Measurements from ENCODE around the gene TESPA1.

Gene TESPA1

DNA sequence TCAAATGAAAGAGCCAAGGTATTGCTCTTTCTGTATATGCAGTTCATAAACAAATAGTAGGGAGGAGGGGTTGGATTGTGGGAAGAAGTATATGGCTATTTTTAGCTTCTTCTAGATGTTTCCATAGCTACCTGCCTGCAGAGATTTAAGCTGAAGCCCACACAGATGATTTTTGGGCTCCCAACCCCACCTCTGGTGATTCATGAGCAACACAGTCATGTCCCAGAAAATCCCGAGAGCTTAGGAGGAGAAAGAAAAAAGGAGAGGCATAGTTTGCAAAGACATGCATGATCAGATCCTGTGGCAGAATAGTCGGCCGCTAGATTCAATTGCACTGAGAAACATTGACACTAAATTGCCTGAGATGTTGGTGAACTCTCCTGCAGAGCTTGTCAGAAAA is 13.8 kb downstream of the TESPA1 start:
- no peak for TF ChIP-seq CTCF (IDR thresholded peaks at IDR 0.05; ENCODE audit: low read depth, low read length)
- no peak for DNase-seq (ENCODE audit: extremely low read depth, low read depth)

- DNase-seq (ENCODE audit: extremely low read depth, low read depth) = no peak
These were observed 16.3 kb downstream of the TESPA1 start for GRCh38 chr12:54968181-54968730.

GRCh38 chr12:54967461-54967860 is 17.1 kb downstream of the TESPA1 start:
- DNase-seq (ENCODE audit: extremely low read depth, low read depth) = no peak
- no peak for TF ChIP-seq CTCF (IDR thresholded peaks at IDR 0.05; ENCODE audit: low read depth, low read length)

More at GRCh38 chr12:54968181-54968730, 16.3 kb downstream of the TESPA1 start:
- no peak for TF ChIP-seq CTCF (IDR thresholded peaks at IDR 0.05; ENCODE audit: low read depth, low read length)

DNA sequence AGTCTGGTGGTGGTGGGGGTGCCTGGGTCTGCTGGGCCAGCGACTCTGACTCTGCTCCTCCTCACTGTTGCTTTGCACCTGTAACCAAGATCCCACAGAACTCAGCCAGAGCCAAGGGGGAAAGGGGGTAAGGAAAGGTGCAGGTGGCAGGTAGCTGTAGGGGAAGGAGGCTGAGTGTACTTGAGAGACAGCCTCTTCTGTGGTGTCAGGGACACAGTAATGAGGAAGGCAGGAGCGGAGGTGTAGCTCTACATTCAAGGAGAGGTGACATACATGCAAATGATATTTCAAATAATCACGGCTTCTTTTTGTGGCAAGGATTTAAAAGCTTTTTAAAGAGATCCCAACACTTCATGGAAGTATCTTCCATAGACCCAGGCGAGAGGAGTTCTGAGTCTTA is 23.4 kb downstream of the TESPA1 start:
- no peak for TF ChIP-seq CTCF (IDR thresholded peaks at IDR 0.05; ENCODE audit: low read depth, low read length)
- no peak for DNase-seq (ENCODE audit: extremely low read depth, low read depth)

DNA sequence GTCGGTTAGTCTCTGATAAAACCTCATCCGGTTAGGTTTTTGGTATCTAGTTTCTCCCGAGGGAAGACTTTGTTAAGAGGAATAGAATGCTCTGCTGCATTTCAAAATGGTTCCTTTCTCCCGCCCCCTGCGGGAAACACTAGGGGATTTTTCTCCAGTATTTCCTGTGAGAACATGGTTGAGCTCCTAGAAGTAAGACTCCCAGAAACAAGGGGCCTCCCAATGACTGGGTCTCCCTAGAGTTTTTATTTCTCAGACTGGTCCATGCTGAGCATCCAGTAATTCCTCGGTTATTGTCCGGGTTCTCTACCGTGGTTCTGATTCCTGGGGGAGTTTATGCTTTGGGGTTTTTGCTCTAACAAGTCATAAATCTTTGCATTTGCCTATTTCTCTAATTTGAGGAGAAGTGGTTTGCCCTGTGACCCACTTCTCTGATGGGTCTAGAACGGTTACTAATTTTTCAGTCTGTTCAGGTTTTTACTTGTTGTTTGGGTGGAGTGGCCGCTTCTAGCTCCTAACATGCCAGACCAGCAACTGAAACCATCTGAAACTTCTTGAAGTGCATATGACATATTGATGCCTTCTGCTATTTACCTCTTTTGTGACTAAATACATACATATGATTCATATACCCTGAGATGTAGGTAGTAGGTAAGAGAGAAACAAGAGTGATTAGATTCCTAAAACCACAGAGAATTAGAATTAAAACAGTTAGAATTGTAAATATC is 25.1 kb downstream of the TESPA1 start:
- no peak for DNase-seq (ENCODE audit: extremely low read depth, low read depth)
- TF ChIP-seq CTCF (IDR thresholded peaks at IDR 0.05; ENCODE audit: low read depth, low read length) = no peak

DNA sequence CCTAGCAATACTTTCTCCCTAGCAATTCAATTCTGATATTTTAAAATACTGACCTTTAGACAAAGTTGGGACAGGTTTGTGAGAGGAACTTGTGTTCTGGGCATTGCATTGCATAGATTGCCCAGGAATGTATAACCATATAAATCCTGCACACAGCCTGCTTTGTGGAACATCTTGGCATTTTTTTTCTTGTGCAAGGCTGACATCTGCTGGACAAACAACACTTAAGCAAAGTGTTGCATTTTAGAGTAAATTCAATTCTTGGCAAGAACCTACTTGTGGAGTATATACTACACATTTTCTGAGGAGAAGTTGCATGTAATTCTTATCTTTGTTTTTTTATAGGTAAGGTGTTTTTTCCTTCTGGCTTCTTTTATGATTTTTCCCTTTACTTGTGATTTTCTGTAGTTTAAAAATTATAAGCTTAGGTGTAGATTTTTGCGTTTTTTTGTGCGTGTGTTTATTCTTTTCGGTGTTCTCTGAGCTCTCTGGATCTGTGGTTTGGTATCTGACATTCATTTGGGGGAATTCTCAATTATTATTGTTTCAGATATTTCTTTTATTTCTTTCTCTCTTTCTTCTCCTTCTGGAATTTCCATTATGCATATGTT is 26.4 kb downstream of the TESPA1 start:
- peak; percentile 35 for DNase-seq (ENCODE audit: extremely low read depth, low read depth)

More for the DNA sequence above, 26.4 kb downstream of the TESPA1 start:
- TF ChIP-seq CTCF (IDR thresholded peaks at IDR 0.05; ENCODE audit: low read depth, low read length) = peak; percentile 63
